CD4-positive, alpha-beta T cell treated with Interleukin-1 beta for 1 hour (primary cell): ENCODE measurements around the gene ADK.

ENCODE experiments used
- DNase-seq, 2 donors: peaks; one replicate each; pipeline ENCODE4 v3.0.0-alpha.2; 2020 to 2022

Gene ADK

GRCh38 chr10:74637685-74638084 lies 486.7 kb downstream of the ADK start:
- DNase-seq: no peak

DNA sequence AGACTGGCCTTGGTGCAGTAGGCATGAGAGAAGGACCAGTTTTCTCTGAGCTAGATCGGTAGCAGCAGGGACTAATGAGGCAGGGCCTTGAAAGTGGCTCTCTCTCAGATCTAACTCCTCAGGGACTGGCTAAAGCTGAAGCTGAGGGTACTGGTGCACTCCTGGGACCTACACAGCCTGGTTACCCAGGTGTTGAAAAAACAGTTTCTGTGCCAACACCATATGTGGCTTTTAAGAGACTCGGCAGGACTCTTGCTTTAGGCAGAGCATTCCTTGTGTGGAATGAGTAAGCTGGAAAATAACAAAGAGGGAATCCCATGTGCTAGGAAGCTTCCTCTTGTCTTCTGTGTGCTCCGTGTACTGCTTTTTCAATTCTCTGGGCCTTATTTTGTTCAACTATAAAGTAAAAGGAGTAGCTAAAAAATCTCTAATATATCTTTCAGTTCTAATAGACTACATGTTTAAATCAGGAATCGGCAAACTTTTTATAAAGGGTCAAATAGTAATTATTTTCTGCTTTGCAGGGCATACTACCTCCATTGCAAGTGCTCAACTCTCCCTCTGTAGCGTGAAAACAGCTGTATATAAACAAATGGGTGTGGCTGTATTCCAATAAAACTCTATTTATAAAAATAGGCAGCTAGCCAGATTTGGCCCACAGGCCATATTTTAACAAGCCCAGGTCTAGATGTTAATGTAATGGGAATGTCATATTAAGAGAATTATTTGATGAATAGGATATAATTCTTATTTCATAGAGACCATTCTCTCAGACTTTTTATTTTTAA lies 489.3 kb downstream of the ADK start:
- no peak for DNase-seq

DNA sequence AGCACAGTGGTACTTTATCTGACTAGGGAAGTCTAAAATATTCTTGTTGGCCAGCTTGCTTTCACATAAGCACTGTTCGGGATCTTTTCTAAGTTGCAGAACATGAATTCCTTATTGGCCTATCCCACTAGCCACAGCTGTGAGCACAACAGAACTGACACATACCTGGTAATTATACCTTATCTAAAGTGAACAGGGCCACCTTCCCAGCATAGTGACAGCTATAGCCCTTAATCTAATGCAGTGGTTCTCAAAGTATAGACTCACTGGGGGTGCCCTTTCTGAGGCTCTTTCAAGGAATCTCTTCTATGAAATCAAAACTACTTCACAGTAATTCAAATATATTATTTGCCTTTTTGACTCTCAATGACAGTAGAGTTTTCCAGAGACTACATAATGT lies 490.6 kb downstream of the ADK start:
- DNase-seq: no peak

- no peak for DNase-seq
Measured at GRCh38 chr10:74642901-74643595, 492.0 kb downstream of the ADK start.

DNA sequence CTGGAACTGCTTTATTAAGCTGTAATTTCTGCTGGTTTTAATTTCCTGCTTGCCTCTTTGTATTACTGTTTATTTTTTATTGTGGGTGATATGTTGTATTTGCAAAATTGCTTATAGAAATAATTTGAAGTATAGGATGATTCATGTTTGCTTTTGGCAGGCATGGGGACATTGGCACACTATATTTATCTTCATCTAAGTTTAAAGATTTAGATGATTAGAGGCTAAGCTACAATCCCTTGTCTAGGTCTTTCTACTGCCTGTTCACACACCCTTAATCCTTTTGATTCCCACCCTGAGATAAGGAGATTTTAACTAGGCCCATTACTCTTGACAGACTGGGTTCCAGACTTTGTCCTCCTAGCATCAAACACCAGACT lies 492.6 kb downstream of the ADK start:
- DNase-seq: no peak

DNA sequence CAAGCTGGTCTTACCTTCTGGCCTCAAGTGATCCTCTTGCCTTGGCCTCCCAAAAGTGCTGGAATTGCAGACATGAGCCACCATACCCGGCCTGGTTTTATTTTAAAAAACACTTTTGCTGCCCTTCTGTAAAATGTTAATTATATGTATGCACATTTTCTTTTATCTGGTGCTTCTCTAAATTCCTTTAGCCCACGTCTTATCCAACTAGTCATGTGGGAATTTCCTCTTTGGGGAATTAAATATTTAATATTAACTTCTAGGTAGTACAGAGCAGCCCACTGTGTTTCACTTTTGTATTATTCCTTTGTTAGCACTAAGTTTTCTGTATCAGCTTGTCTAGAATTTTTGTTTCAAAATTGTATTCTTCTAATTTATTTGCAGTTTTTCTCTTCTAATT lies 493.7 kb downstream of the ADK start:
- DNase-seq: no peak

DNA sequence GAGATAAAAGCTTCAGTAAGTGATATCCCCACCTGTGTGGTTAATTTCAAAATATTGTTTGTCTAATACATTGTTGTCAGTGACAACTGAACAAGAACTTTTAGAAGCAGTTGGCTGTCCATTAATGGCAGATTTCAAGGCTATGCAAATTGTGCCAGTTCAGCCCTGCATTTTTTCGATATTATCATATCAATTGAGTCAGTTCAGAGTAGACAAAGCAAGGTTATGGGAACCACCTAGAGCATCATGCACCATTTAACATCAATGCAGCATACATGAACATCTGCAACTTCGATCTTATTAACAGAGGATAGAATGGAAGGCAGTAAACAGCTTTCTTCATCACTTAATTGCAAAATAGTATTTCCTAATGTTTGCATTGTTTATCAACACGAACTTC lies 494.7 kb downstream of the ADK start:
- no peak for DNase-seq

DNA sequence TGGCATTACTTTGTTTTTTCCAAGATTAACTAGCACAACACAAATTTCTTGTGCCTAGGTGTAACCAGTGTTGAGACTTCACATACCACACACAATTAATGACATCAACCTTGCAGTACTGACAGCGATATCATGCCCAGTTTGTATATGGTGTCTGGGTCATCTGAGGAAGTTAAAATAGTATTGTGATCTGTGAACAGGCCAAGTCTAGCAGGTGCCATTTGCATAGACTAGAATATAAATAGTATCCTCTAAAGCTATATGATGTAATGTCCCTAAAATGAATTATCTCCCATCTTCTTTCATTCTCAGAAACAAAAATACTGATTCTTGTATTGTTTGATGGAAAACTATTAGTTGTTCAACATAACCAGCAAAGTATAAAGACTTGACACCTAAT lies 499.6 kb downstream of the ADK start:
- DNase-seq: no peak

GRCh38 chr10:74651565-74651964 lies 500.5 kb downstream of the ADK start:
- no peak for DNase-seq

DNA sequence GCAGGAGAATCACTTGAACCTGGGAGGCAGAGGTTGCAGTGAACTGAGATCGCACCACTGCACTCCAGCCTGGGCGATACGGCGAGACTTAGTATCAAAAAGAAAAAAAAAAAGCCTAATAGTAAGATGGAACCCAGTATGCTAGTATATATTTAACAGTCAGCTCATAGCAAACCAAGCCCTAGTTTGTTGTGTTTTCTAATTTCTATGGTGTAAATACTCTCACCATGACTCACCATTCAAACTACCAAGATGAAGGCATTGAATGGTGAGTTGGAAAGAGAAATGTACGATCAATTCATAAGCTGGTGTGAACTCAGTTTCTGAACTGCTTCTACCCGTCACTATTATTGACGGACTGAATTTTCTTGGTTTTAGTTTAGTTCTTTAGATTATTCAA lies 501.6 kb downstream of the ADK start:
- no peak for DNase-seq

DNA sequence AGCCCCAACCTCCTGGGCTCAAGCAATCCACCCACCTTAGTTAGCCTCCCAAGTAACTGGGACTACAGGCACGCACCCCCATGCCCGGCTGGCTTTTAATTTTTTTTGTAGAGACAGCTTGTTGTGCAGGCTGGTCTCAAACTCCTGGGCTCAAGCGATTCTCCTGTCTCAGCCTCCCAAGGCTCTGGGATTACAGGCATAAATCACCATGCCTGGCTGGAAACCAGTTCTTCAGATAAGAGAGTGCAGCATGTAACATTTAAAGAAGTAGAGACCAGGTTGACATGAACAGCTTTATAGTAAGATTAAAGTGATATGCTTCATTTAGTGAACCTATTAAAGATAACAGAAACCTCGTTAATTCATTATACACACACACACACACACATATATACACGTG lies 507.5 kb downstream of the ADK start:
- no peak for DNase-seq

- DNase-seq: no peak
Measured at GRCh38 chr10:74662635-74663034, 511.6 kb downstream of the ADK start.

DNA sequence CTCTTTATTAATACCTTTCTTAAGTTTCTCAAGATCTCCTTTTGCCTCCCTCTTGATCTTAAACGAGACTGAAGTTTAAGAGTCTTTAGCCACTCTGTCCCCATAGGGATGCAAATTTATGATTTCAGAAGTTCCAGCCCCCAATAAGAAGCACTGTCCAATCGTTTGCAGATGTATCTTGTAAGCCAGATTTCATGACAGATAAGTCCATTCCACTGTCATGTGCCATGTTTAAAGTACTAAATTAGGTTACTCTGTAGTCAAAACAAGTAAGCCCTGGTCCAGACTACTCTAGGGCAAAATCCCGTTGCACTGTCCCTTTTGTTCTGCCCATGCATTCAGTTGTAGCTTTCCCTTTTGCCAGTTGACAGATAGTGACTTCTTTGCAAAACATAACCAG lies 518.2 kb downstream of the ADK start:
- no peak for DNase-seq

DNA sequence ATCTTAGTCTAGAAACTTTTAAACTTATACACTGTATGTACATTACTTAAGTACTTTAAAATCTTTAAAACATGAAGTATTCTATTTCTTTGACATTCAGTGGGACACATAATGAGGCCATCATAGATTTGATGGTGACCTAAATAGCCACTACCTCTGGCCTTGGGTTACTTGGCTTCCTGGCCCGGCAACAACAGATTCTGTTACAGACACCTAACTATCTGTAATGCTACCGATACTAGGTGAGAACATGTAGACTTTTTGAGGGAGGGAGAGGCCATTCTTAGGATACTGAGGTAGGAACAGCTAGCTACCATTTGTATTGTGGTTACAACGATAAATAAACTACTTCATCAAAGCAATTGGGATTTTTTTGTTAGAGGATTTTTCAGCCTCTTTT lies 520.7 kb downstream of the ADK start:
- DNase-seq: no peak

- DNase-seq: no peak
Measured at GRCh38 chr10:74672430-74673165, 521.6 kb downstream of the ADK start.

DNA sequence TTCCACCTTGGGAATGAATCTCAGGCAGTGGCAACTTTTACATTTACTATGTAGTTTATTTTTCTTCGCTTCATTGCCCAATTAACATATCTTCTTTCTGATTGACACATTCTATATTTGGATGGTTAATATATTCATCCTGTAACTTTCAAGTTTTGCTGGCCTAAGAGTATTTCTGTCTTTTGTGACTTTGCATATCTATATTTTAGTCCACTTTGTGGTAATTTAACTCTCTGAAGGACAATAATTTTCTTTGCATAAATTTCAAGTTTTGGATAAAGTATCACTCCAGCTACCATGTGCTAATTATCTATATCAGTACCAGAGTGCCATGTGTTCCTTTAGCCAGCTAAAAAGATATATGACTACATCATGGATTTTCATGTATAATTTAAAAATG lies 523.9 kb downstream of the ADK start:
- no peak for DNase-seq

DNA sequence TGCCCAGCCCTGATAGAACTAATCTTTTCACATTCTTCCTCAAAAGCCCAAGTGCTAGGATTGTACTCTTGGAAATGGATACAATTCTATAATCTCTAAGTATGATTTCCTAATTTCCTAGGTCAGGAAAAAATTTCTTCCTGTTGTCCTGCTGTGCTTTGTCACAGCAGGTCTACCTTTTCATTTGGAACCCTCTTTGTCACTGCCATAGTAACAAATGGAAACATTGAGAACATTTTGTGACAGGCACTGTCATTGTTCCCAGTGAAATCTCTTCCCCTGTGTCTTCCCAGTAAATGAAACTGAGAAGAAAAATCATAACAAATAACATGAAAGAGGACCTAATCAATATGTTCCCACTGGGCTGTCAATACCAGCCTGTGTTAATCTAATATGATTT lies 524.5 kb downstream of the ADK start:
- DNase-seq: no peak

DNA sequence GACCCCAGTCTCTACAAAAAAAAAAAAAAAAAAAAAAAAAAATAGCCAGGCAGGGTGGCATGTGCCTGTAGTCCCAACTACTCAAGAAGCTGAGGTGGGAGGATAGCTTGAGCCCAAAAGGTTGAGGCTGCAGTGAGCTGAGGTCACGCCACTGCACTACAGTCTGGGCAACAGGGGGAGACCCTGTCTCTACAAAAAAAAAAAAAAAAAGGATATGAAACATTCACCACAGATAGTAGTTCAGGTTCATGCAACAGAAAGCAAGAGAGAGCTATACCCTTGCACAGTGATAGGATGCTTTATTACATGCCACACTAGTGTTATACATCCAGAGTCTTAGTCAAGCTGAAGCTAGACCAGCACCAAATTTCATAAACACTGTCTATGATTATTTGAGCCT lies 526.9 kb downstream of the ADK start:
- DNase-seq: no peak

DNA sequence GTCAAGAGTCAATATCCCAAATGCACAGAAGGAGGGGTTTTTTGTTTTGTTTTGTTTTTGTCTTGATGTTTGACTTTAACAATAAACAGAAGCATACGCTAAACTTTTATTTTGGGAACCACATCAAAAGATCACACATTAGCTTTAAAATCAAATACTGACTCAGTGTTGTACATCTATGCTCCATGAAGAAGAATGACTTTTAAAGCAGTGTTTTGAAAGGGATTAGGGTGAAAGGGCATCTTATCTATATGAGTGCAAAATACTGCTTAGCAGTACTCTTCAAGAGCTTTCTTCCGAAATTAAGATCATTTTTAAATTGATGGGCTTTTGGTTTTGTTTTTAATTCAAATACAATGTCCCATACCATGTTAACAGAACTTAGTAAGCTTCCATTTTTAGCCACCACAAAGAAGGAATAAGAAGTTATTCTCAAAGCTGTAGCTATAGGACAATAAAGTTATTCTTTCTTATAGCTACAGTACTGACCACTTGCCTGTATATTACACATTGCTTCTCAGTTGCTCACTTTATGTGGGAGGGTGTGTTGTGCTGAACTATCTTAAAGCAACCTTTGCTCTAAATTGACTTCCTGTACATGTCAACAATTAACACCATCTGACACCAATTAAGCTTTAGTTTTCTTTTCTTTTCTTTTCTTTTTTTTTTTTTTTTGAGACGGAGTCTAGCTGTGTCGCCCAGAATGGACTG lies 531.1 kb downstream of the ADK start:
- no peak for DNase-seq

- no peak for DNase-seq
Measured at GRCh38 chr10:74683067-74683466, 532.0 kb downstream of the ADK start.

- no peak for DNase-seq
Measured at GRCh38 chr10:74683621-74684364, 532.8 kb downstream of the ADK start.

DNA sequence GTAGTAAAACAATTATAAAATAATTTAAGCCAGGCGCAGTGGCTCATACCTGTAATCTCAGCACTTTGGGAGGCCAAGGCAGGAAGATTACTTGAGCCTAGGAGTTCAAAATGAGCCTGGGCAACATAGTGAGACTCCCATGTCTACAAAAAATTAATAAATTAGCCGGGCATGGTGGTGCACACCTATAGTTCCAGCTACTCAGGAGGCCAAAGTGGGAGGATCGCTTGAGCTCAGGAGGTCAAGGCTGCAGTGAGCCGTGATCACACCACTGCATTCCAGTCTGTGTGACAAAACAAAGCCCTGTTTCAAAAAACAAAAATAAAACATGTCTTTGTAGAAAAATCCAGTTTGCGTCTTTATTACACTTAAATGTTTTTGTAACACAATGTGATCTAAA lies 533.4 kb downstream of the ADK start:
- no peak for DNase-seq

- no peak for DNase-seq
Measured at GRCh38 chr10:74685564-74685963, 534.5 kb downstream of the ADK start.
